HG02610 (cell line): ENCODE measurements around the gene ERH.
"Not testable (repeated sequence)": the region's sequence is repeated elsewhere in the genome, so short reads cannot be mapped to it uniquely, and the experiment has no call there.

Experiments
- ATAC-seq: cut with Tn5 transposase; IDR thresholded peaks from one replicate; pipeline ENCODE4 v1.9.1; 2021; ENCODE audit warnings: mild to moderate bottlenecking, moderate library complexity; ENCODE audit not compliant: unreplicated experiment

ERH gene

GRCh38 chr14:69398053-69398817, at the start of gene ERH, which contains the start of gene SLC39A9:
TSS of gene ERH (minus strand) at chr14:69398299. CDS start at chr14:69398233, 66 bp downstream.
TSS of gene SLC39A9 (plus strand) at chr14:69398692. CDS start at chr14:69399370, 678 bp downstream.
- peak; percentile 88 for ATAC-seq

GRCh38 chr14:69443296-69443805, 45.3 kb upstream of the ERH start:
- no peak for ATAC-seq

- ATAC-seq: peak; percentile 91
Measured at GRCh38 chr14:69441948-69442347, 43.8 kb upstream of the ERH start.

- ATAC-seq: no peak
Measured at GRCh38 chr14:69439521-69440270, 41.6 kb upstream of the ERH start.

GRCh38 chr14:69432364-69432763, 34.3 kb upstream of the ERH start:
- ATAC-seq: no peak

- ATAC-seq: no peak
Measured at GRCh38 chr14:69430306-69430939, 32.3 kb upstream of the ERH start.

GRCh38 chr14:69429643-69430042, 31.5 kb upstream of the ERH start:
- no peak for ATAC-seq

- peak; percentile 50 for ATAC-seq
Measured at GRCh38 chr14:69428289-69428998, 30.3 kb upstream of the ERH start.

GRCh38 chr14:69427596-69427995, 29.5 kb upstream of the ERH start:
- no peak for ATAC-seq

GRCh38 chr14:69424149-69424923, 26.2 kb upstream of the ERH start:
- no peak for ATAC-seq

- ATAC-seq: no peak
Measured at GRCh38 chr14:69423279-69423678, 25.2 kb upstream of the ERH start.

- ATAC-seq: not testable (repeated sequence)
Measured at GRCh38 chr14:69416087-69416486, 18.0 kb upstream of the ERH start.

- no peak for ATAC-seq
Measured at GRCh38 chr14:69413483-69413882, 15.4 kb upstream of the ERH start.

- no peak for ATAC-seq
Measured at GRCh38 chr14:69408331-69408960, 10.3 kb upstream of the ERH start.

- no peak for ATAC-seq
Measured at GRCh38 chr14:69405762-69406161, 7.7 kb upstream of the ERH start.

GRCh38 chr14:69404883-69405282, 6.8 kb upstream of the ERH start:
- no peak for ATAC-seq

GRCh38 chr14:69404478-69404877, 6.4 kb upstream of the ERH start:
- no peak for ATAC-seq

- ATAC-seq: no peak
Measured at GRCh38 chr14:69401841-69402240, 3.7 kb upstream of the ERH start.

GRCh38 chr14:69400154-69400553, 2.1 kb upstream of the ERH start:
- ATAC-seq: no peak

- no peak for ATAC-seq
Measured at GRCh38 chr14:69399750-69400149, 1.7 kb upstream of the ERH start.
